Transverse colon (tissue), 4 donors: ENCODE measurements around the gene EBLN2.

Experiments used
- POLR2A ChIP-seq: fragments of 450-650 bp; IDR thresholded peaks from one replicate; pipeline ENCODE4 v1.6.1; 2016; ENCODE audit warnings: antibody characterized with exemption, mild to moderate bottlenecking, moderate library complexity
- POLR2AphosphoS5 ChIP-seq, 3 donors: sonication (generic); formaldehyde crosslinking; IDR thresholded peaks; one replicate each; pipeline ENCODE4 v1.6.1; 2016; ENCODE audit warnings: antibody characterized with exemption in 3 of 3
- TF ChIP-seq, protein P1 (sequence below), 5 experiments: fragments of 200-600 bp in 3 of 5; fragments of 450-650 bp in 2 of 5; sonication (generic) in 3 of 5; IDR thresholded peaks; 1 replicate in 2 of 5; 2 replicates in 3 of 5; pipeline ENCODE4 v1.5.1; 2016 to 2017; ENCODE audit warnings: antibody characterized with exemption in 5 of 5, inconsistent platforms in 3 of 5, mild to moderate bottlenecking in 2 of 5, moderate library complexity in 1 of 5

DNA sequence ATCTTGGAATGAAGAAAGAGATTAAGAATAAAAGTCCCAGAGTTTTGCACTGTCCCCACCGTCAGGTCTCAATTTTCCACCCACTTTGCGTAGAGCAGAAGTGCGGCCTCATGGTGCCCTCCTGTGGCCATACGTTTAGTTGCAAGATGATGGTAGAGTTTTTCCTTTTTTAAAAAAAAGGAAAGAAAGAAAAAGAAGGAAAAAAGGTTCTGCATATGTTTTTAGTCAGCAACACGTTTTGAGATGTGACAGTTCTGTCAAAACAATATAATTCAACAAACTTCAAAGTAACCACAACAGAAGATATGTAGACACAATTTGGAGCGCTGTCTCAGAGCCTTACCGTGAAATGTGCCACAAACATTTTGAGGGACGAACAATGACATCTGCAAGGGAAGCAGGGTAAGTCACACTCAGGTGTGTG lies 24.6 kb downstream of the EBLN2 start:
- TF ChIP-seq POLR2A = no peak
- TF ChIP-seq, protein P1, sequence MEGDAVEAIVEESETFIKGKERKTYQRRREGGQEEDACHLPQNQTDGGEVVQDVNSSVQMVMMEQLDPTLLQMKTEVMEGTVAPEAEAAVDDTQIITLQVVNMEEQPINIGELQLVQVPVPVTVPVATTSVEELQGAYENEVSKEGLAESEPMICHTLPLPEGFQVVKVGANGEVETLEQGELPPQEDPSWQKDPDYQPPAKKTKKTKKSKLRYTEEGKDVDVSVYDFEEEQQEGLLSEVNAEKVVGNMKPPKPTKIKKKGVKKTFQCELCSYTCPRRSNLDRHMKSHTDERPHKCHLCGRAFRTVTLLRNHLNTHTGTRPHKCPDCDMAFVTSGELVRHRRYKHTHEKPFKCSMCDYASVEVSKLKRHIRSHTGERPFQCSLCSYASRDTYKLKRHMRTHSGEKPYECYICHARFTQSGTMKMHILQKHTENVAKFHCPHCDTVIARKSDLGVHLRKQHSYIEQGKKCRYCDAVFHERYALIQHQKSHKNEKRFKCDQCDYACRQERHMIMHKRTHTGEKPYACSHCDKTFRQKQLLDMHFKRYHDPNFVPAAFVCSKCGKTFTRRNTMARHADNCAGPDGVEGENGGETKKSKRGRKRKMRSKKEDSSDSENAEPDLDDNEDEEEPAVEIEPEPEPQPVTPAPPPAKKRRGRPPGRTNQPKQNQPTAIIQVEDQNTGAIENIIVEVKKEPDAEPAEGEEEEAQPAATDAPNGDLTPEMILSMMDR (IDR thresholded peaks at IDR 0.05) = peak; percentile 76 to 88 (median 83)
- TF ChIP-seq POLR2AphosphoS5 (IDR thresholded peaks at IDR 0.05) = no peak
